Lower leg skin (tissue), 3 donors: ENCODE results near the gene MRPL47.

Source experiments
- POLR2A ChIP-seq, 2 donors: fragments of 450-650 bp; IDR thresholded peaks; one replicate each; pipeline ENCODE4 v1.6.1; 2016 to 2017; ENCODE audit warnings: antibody characterized with exemption in 2 of 2, mild to moderate bottlenecking in 1 of 2, moderate library complexity in 1 of 2
- TF ChIP-seq, protein P1 (sequence below), 3 donors: fragments of 450-650 bp; IDR thresholded peaks; one replicate each; pipeline ENCODE4 v1.5.1; 2016; ENCODE audit warnings: antibody characterized with exemption in 3 of 3, mild to moderate bottlenecking in 3 of 3, moderate library complexity in 2 of 3

DNA sequence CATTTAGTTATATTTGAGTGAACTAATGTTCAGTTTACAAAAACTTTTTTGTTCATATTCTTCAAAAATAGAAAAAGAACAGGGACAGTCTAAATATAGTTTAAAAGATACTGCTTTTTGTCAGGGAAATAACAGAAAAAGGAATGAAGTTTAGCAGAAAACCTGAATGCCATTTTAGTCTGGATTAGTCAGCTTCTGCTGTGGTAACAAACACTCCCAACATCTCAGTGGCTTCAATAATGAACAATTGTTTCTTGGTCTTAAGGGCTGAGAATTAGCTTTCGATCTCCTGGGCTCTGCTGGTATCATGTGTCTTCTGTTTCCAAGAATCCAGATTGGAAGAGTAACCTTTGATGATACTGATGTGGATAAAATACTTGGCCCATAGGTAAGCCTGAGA is 36.0 kb upstream of the MRPL47 start:
- TF ChIP-seq, protein P1, sequence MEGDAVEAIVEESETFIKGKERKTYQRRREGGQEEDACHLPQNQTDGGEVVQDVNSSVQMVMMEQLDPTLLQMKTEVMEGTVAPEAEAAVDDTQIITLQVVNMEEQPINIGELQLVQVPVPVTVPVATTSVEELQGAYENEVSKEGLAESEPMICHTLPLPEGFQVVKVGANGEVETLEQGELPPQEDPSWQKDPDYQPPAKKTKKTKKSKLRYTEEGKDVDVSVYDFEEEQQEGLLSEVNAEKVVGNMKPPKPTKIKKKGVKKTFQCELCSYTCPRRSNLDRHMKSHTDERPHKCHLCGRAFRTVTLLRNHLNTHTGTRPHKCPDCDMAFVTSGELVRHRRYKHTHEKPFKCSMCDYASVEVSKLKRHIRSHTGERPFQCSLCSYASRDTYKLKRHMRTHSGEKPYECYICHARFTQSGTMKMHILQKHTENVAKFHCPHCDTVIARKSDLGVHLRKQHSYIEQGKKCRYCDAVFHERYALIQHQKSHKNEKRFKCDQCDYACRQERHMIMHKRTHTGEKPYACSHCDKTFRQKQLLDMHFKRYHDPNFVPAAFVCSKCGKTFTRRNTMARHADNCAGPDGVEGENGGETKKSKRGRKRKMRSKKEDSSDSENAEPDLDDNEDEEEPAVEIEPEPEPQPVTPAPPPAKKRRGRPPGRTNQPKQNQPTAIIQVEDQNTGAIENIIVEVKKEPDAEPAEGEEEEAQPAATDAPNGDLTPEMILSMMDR (IDR thresholded peaks at IDR 0.05) = no peak
- no peak for TF ChIP-seq POLR2A (IDR thresholded peaks at IDR 0.05)
